Loucy (cell line): Measurements from ENCODE around the gene STARD10.

Experiments
- H2AFZ ChIP-seq: fragments of 200-600 bp; sonication (generic); 2 replicates; pipeline ENCODE4 v1.6.0; 2016; ENCODE audit warnings: antibody characterized with exemption, mild to moderate bottlenecking, low read length, moderate library complexity
- H3F3A ChIP-seq: fragments of 200-600 bp; 2 replicates; pipeline ENCODE4 v1.6.0; 2016; ENCODE audit warnings: antibody characterized with exemption, low read depth, mild to moderate bottlenecking
- H3K27me3 ChIP-seq: fragments of 200-600 bp; sonication (generic); 2 replicates; pipeline ENCODE4 v1.6.1; 2014; ENCODE audit warnings: low read length, mild to moderate bottlenecking; ENCODE audit not compliant: insufficient read depth, poor library complexity, severe bottlenecking
- H3K36me3 ChIP-seq: fragments of 200-600 bp; sonication (generic); 2 replicates; pipeline ENCODE4 v1.6.1; 2016; ENCODE audit warnings: low read length; ENCODE audit not compliant: insufficient read depth
- H3K4me1 ChIP-seq: fragments of 200-600 bp; sonication (generic); 2 replicates; pipeline ENCODE4 v1.5.1; 2014; ENCODE audit warnings: low read length, mild to moderate bottlenecking; ENCODE audit not compliant: insufficient read depth, poor library complexity, severe bottlenecking
- H3K4me2 ChIP-seq: fragments of 200-600 bp; sonication (generic); 2 replicates; pipeline ENCODE4 v1.6.0; 2014; ENCODE audit warnings: antibody characterized with exemption, low read length, low read depth, mild to moderate bottlenecking; ENCODE audit not compliant: poor library complexity, severe bottlenecking
- H3K4me3 ChIP-seq: fragments of 200-600 bp; sonication (generic); 2 replicates; pipeline ENCODE4 v1.5.1; 2014; ENCODE audit warnings: low read length, mild to moderate bottlenecking, mixed read lengths; ENCODE audit not compliant: poor library complexity, severe bottlenecking
- H3K79me2 ChIP-seq: fragments of 200-600 bp; sonication (generic); 2 replicates; pipeline ENCODE4 v1.6.1; 2014; ENCODE audit warnings: low read length; ENCODE audit not compliant: insufficient read depth
- H3K9ac ChIP-seq: fragments of 200-600 bp; sonication (generic); 2 replicates; pipeline ENCODE4 v1.6.0; 2014; ENCODE audit warnings: mild to moderate bottlenecking, low read depth, low read length, moderate library complexity; ENCODE audit not compliant: poor library complexity, severe bottlenecking
- H3K9me2 ChIP-seq: fragments of 200-600 bp; sonication (generic); replicated peaks from 2 replicates; pipeline ENCODE4 v1.6.1; 2016; ENCODE audit warnings: low read depth, low read length, mixed read lengths
- H3K9me3 ChIP-seq: fragments of 200-600 bp; sonication (generic); 2 replicates; pipeline ENCODE4 v1.6.1; 2014; ENCODE audit warnings: mild to moderate bottlenecking, antibody characterized with exemption, low read length, low read depth; ENCODE audit not compliant: insufficient read depth
- H4K20me1 ChIP-seq: fragments of 200-600 bp; sonication (generic); 2 replicates; pipeline ENCODE4 v1.6.0; 2014; ENCODE audit warnings: antibody characterized with exemption, low read length, mild to moderate bottlenecking; ENCODE audit not compliant: insufficient read depth, poor library complexity, severe bottlenecking
- EZH2phosphoT487 ChIP-seq: fragments of 200-600 bp; IDR thresholded peaks from 2 replicates; pipeline ENCODE4 v1.6.1; 2018; ENCODE audit warnings: antibody characterized with exemption, mild to moderate bottlenecking, moderate library complexity, borderline replicate concordance
- TF ChIP-seq, protein P1 (sequence below): fragments of 200-600 bp; sonication (generic); conservative IDR thresholded peaks from 2 replicates; pipeline ENCODE4 v1.5.1; 2014; ENCODE audit warnings: mild to moderate bottlenecking, antibody characterized with exemption, low read length

STARD10 gene

GRCh38 chr11:72776844-72777754 lies 16.7 kb downstream of the STARD10 start:
- H4K20me1 ChIP-seq: no peaks in the 10 kb centered on the region
- no peaks in the 10 kb centered on the region for H3K36me3 ChIP-seq
- H3K27me3 ChIP-seq: no peaks in the 10 kb centered on the region
- no peak overlapping the region for H2AFZ ChIP-seq
- TF ChIP-seq, protein P1, sequence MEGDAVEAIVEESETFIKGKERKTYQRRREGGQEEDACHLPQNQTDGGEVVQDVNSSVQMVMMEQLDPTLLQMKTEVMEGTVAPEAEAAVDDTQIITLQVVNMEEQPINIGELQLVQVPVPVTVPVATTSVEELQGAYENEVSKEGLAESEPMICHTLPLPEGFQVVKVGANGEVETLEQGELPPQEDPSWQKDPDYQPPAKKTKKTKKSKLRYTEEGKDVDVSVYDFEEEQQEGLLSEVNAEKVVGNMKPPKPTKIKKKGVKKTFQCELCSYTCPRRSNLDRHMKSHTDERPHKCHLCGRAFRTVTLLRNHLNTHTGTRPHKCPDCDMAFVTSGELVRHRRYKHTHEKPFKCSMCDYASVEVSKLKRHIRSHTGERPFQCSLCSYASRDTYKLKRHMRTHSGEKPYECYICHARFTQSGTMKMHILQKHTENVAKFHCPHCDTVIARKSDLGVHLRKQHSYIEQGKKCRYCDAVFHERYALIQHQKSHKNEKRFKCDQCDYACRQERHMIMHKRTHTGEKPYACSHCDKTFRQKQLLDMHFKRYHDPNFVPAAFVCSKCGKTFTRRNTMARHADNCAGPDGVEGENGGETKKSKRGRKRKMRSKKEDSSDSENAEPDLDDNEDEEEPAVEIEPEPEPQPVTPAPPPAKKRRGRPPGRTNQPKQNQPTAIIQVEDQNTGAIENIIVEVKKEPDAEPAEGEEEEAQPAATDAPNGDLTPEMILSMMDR: no peak
- no peak for TF ChIP-seq EZH2phosphoT487
- H3K4me1 ChIP-seq: peaks cover 36% of the 10 kb centered on the region
- no peaks in the 10 kb centered on the region for H3F3A ChIP-seq
- H3K79me2 ChIP-seq: no peaks in the 10 kb centered on the region
- no peaks in the 10 kb centered on the region for H3K9me3 ChIP-seq
- H3K9ac ChIP-seq: no peak overlapping the region
- no peak overlapping the region for H3K4me2 ChIP-seq
- no peaks in the 10 kb centered on the region for H3K9me2 ChIP-seq
- no peak overlapping the region for H3K4me3 ChIP-seq

GRCh38 chr11:72776117-72776843 lies 17.6 kb downstream of the STARD10 start:
- Histone ChIP-seq H3K9ac (no peak overlapping the region), H2AFZ (no peak overlapping the region), H3K36me3 (no peaks in the 10 kb centered on the region), H3K9me2 (no peaks in the 10 kb centered on the region), H3K9me3 (no peaks in the 10 kb centered on the region), H3F3A (no peaks in the 10 kb centered on the region), H3K79me2 (no peaks in the 10 kb centered on the region), H3K4me3 (no peak overlapping the region), H3K4me1 (peaks cover 33% of the 10 kb centered on the region), H4K20me1 (no peaks in the 10 kb centered on the region), H3K4me2 (no peak overlapping the region), H3K27me3 (no peaks in the 10 kb centered on the region)
- no peak for TF ChIP-seq EZH2phosphoT487
- TF ChIP-seq, protein P1: no peak

DNA sequence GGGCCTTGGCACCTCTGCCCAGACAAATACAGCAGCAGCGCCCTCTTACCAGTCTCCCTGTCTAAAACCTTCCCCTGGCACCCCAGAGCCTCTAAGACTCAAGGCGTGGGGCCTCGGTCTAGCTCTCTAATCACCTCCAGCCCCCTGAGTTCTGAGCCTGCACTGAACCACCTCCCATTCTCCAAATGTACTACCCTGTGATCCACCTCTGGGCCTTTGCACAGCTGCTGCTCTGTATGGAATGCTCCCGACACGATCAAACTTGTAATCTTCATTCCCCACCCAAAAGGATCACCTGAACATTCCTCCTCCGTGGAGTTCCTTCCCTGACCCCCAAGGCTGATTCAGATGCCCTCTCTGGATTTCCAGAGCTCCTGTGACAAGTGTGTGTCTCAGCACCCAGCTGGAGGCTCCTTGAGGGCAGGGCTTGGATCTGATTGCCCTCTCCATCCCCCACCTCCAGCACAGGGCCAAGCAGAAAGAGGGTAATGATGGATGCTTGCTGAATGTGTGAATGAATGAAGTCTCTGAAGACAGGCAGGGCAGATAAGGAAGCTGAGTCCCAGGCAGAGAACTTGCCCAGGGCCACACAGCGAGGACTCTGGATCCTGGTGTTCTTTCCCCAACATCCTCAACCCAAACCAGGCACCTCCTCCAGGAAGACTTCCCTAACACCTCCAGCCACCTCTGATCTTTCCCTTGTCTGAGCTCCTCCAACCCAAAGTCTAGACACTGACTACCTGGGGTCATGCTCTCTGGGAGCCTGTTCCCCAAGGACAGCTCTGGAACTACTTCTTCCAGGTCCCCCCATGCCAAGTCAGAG lies 18.3 kb downstream of the STARD10 start:
- no peaks in the 10 kb centered on the region for H3K9me2 ChIP-seq
- H3K36me3 ChIP-seq: no peaks in the 10 kb centered on the region
- H3K27me3 ChIP-seq: no peaks in the 10 kb centered on the region
- H3K79me2 ChIP-seq: no peaks in the 10 kb centered on the region
- no peak overlapping the region for H3K4me3 ChIP-seq
- TF ChIP-seq, protein P1: no peak
- no peak for TF ChIP-seq EZH2phosphoT487
- no peaks in the 10 kb centered on the region for H3F3A ChIP-seq
- no peaks in the 10 kb centered on the region for H3K9me3 ChIP-seq
- no peaks in the 10 kb centered on the region for H4K20me1 ChIP-seq
- no peak overlapping the region for H3K9ac ChIP-seq
- no peak overlapping the region for H3K4me2 ChIP-seq
- no peak overlapping the region for H2AFZ ChIP-seq
- H3K4me1 ChIP-seq: peaks cover 33% of the 10 kb centered on the region
